GM23338 (cell line): ENCODE results near the gene CLDN1. TPM values are rescaled to one million over a fixed set of nuclear protein-coding genes. Genes with fewer than 3 reads are reported as not detected.
A peak's percentile ranks its signal among the peaks of the same experiment; 100 is the strongest.

Experiments used
- ATAC-seq: fragments of 200-7000 bp; cut with Tn5 transposase; 3 replicates; pipeline ENCODE4 v1.9.1; 2020
- DNase-seq: peaks from one replicate; pipeline ENCODE4 v3.0.0-alpha.2; 2015; ENCODE audit warnings: low spot score
- H2AFZ ChIP-seq: fragments of 200-600 bp; sonication (generic); 2 replicates; pipeline ENCODE4 v1.8.0; 2016; ENCODE audit warnings: antibody characterized with exemption, mild to moderate bottlenecking, moderate library complexity
- H3F3A ChIP-seq: fragments of 200-600 bp; sonication (generic); replicated peaks from 2 replicates; pipeline ENCODE4 v1.8.0; 2017; ENCODE audit warnings: antibody characterized with exemption, mixed run types, low read depth
- H3K27ac ChIP-seq: fragments of 200-600 bp; sonication (generic); 2 replicates; pipeline ENCODE4 v1.6.1; 2016; ENCODE audit warnings: low read depth
- H3K27me3 ChIP-seq: fragments of 200-600 bp; sonication (generic); 2 replicates; pipeline ENCODE4 v1.8.0; 2016; ENCODE audit warnings: mild to moderate bottlenecking, mixed run types, moderate library complexity; ENCODE audit not compliant: insufficient read depth
- H3K36me3 ChIP-seq: fragments of 200-600 bp; sonication (generic); 2 replicates; pipeline ENCODE4 v1.8.0; 2016; ENCODE audit warnings: mild to moderate bottlenecking; ENCODE audit not compliant: insufficient read depth
- H3K4me1 ChIP-seq: fragments of 200-600 bp; sonication (generic); 2 replicates; pipeline ENCODE4 v1.8.0; 2016; ENCODE audit warnings: mild to moderate bottlenecking, moderate library complexity; ENCODE audit not compliant: insufficient read depth
- H3K4me2 ChIP-seq: fragments of 200-600 bp; sonication (generic); 2 replicates; pipeline ENCODE4 v1.7.1; 2017; ENCODE audit warnings: mixed run types
- H3K4me3 ChIP-seq: fragments of 200-600 bp; sonication (generic); 2 replicates; pipeline ENCODE4 v1.6.1; 2016; ENCODE audit warnings: mixed run types
- H3K79me2 ChIP-seq: fragments of 200-600 bp; sonication (generic); replicated peaks from 2 replicates; pipeline ENCODE4 v1.8.0; 2017; ENCODE audit warnings: mild to moderate bottlenecking; ENCODE audit not compliant: insufficient read depth
- H3K9me2 ChIP-seq: fragments of 200-600 bp; sonication (generic); 2 replicates; pipeline ENCODE4 v1.8.0; 2017; ENCODE audit not compliant: insufficient read depth
- H4K20me1 ChIP-seq: fragments of 200-600 bp; sonication (generic); replicated peaks from 2 replicates; pipeline ENCODE4 v1.8.0; 2017; ENCODE audit warnings: mild to moderate bottlenecking; ENCODE audit not compliant: insufficient read depth
- H3K27ac Mint-ChIP-seq: 2 replicates; pipeline ENCODE4 v1.8.0; 2020; ENCODE audit warnings: inconsistent platforms, mild to moderate bottlenecking, moderate library complexity, mixed read lengths
- H3K27me3 Mint-ChIP-seq: 3 replicates; pipeline ENCODE4 v1.8.0; 2022; ENCODE audit warnings: low read depth, mild to moderate bottlenecking, moderate library complexity, mixed read lengths, inconsistent platforms; ENCODE audit not compliant: insufficient read depth, poor library complexity
- H3K36me3 Mint-ChIP-seq: 3 replicates; pipeline ENCODE4 v1.8.0; 2021; ENCODE audit warnings: low read depth, mild to moderate bottlenecking, inconsistent platforms, moderate library complexity, mixed read lengths
- H3K4me1 Mint-ChIP-seq: 3 replicates; pipeline ENCODE4 v1.8.0; 2020; ENCODE audit warnings: mild to moderate bottlenecking, inconsistent platforms, mixed read lengths
- H3K4me3 Mint-ChIP-seq: 3 replicates; pipeline ENCODE4 v1.8.0; 2021; ENCODE audit warnings: moderate library complexity, mild to moderate bottlenecking, inconsistent platforms, mixed read lengths
- H3K9me3 Mint-ChIP-seq: 3 replicates; pipeline ENCODE4 v1.8.0; 2020; ENCODE audit warnings: moderate library complexity, mild to moderate bottlenecking, inconsistent platforms, mixed read lengths
- CREB1 ChIP-seq: fragments of 250-450 bp; sonication (Bioruptor Pico); IDR thresholded peaks from 2 replicates; pipeline ENCODE4 v1.5.0; 2020; ENCODE audit warnings: low read depth, mild to moderate bottlenecking, moderate library complexity
- EZH2phosphoT487 ChIP-seq: fragments of 200-600 bp; sonication (generic); IDR thresholded peaks from one replicate; pipeline ENCODE4 v1.8.1; 2018; ENCODE audit warnings: antibody characterized with exemption; ENCODE audit not compliant: unreplicated experiment
- JUNB ChIP-seq: IDR thresholded peaks from one replicate; pipeline ENCODE4 v1.6.1; 2016; ENCODE audit warnings: antibody characterized with exemption; ENCODE audit not compliant: unreplicated experiment
- NANOG ChIP-seq: IDR thresholded peaks from 2 replicates; pipeline ENCODE4 v1.6.1; 2016; ENCODE audit warnings: antibody characterized with exemption, borderline replicate concordance
- STAT1 ChIP-seq: IDR thresholded peaks from one replicate; pipeline ENCODE4 v1.6.1; 2016; ENCODE audit warnings: antibody characterized with exemption; ENCODE audit not compliant: unreplicated experiment
- ZNF114 ChIP-seq: fragments of 250-450 bp; sonication (Bioruptor Pico); IDR thresholded peaks from 2 replicates; pipeline ENCODE4 v1.5.0; 2020; ENCODE audit warnings: mild to moderate bottlenecking, moderate library complexity
- ZNF331 ChIP-seq: fragments of 250-450 bp; sonication (Bioruptor Pico); IDR thresholded peaks from 2 replicates; pipeline ENCODE4 v1.5.0; 2020; ENCODE audit warnings: low read depth, mild to moderate bottlenecking, moderate library complexity
- polyA plus RNA-seq: library from polyadenylated mRNA; unstranded; fragments of >200 nt; fragmentation: Nextera tagmentation; extraction: Ambion mirVana; gene quantifications from 2 replicates; pipeline ENCODE4 v1.2.1, GENCODE V29; 2016
- total RNA-seq: library from RNA; depleted of rRNA; stranded (reverse); fragments of >200 nt; shearing (Covaris generic); gene quantifications from 2 replicates; pipeline ENCODE4 v1.2.3, GENCODE V29; 2014
- TF ChIP-seq, protein P1 (sequence below): IDR thresholded peaks from one replicate; pipeline ENCODE4 v1.6.1; 2018; ENCODE audit warnings: antibody characterized with exemption; ENCODE audit not compliant: unreplicated experiment
- TF ChIP-seq, protein P2 (sequence below): IDR thresholded peaks from 2 replicates; pipeline ENCODE4 v1.6.1; 2016; ENCODE audit warnings: antibody characterized with exemption
- TF ChIP-seq, protein P3 (sequence below), 2 experiments: fragments of 200-600 bp in 1 of 2; sonication (generic) in 1 of 2; conservative IDR thresholded peaks; 2 replicates each; pipeline versions ENCODE4 v1.5.1 to v1.6.1; 2016 to 2017; ENCODE audit warnings: antibody characterized with exemption in 2 of 2, low read depth in 2 of 2, mild to moderate bottlenecking in 2 of 2, moderate library complexity in 1 of 2

CLDN1 gene
- total and polyA plus RNA-seq, 2 experiments from 2014 or later, result 2.5 to 4.6 TPM

DNA sequence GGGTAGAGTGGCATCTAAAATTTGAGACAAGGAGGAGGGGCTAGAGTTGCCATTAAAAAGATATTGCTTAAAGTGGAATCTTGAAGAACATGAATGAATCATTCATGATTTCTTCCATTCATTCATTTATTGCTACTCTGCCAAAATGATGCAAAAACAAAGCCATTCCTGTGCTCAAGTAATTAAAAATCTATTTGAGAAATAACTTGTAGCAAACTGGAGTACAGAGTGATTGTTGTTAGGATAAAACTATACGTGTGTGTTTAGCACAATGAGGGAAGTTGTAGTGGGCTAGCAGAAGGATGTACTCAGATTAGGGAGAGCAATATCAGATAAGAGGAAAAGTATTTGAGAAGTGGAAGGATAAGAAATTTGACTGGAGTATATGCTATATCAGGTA, 11.7 kb upstream of the CLDN1 start (continued):
- no peak for TF ChIP-seq NANOG

DNA sequence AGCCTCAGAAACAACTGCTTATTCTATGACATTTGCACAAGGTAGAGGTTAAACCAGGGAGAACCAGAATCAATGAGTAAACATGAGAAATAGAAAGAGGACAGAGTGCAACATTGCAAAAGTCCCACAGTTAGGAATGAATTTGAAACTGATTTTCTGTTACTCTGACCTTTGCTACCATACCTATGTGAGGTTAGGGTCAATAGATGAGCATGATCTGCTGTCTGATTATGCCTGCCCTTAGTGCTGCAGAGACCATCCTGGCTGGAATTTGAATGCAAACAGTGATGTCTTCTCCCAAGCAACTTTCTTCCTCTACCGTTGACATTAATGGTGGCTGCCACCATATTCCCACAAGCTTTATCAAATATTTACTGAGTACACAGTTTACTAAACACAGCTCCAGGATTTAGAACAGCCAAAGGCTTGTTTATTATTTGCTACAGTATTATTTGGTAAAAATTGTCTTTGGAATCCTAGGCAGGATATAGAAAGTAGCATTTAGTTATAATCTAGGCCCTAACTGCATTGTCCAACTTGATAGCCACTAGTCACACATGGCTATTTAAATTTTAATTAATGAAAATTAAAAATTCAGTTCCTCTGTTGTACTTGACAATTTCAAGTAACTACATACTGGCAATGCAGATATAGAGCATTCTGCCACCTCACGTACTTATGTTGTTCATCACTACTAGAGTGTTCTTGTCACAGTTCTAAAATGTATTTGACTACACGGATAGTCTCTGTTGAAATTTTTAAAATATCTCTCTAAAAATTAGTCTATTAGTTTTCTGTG, 8.9 kb upstream of the CLDN1 start:
- DNase-seq (no peak), ATAC-seq (no peak)
- no peaks in the 10 kb centered on the region for H3K79me2 ChIP-seq
- H3K9me2 ChIP-seq, result no peaks in the 10 kb centered on the region
- no peaks in the 10 kb centered on the region for H3F3A ChIP-seq
- H3K27me3 ChIP-seq, result no peaks in the 10 kb centered on the region
- peaks cover 5% of the 10 kb centered on the region for H3K4me1 ChIP-seq
- no peak overlapping the region for H3K4me2 ChIP-seq
- H3K27ac ChIP-seq, result no peak overlapping the region
- peaks cover 3% of the 10 kb centered on the region; the same call in 2 of the 3 replicates for H3K4me1 Mint-ChIP-seq
- H4K20me1 ChIP-seq, result no peaks in the 10 kb centered on the region
- no peaks in the 10 kb centered on the region for H3K36me3 Mint-ChIP-seq
- H2AFZ ChIP-seq, result peak overlapping the region; percentile 64; the same call in 1 of the 2 replicates
- H3K9me3 Mint-ChIP-seq, result no peaks in the 10 kb centered on the region
- TF ChIP-seq CREB1 (CRISPR knock-in tag) (no peak), STAT1 (no peak), ZNF331 (CRISPR knock-in tag) (no peak), JUNB (no peak), EZH2phosphoT487 (no peak), ZNF114 (CRISPR knock-in tag) (no peak)
- TF ChIP-seq, protein P1, sequence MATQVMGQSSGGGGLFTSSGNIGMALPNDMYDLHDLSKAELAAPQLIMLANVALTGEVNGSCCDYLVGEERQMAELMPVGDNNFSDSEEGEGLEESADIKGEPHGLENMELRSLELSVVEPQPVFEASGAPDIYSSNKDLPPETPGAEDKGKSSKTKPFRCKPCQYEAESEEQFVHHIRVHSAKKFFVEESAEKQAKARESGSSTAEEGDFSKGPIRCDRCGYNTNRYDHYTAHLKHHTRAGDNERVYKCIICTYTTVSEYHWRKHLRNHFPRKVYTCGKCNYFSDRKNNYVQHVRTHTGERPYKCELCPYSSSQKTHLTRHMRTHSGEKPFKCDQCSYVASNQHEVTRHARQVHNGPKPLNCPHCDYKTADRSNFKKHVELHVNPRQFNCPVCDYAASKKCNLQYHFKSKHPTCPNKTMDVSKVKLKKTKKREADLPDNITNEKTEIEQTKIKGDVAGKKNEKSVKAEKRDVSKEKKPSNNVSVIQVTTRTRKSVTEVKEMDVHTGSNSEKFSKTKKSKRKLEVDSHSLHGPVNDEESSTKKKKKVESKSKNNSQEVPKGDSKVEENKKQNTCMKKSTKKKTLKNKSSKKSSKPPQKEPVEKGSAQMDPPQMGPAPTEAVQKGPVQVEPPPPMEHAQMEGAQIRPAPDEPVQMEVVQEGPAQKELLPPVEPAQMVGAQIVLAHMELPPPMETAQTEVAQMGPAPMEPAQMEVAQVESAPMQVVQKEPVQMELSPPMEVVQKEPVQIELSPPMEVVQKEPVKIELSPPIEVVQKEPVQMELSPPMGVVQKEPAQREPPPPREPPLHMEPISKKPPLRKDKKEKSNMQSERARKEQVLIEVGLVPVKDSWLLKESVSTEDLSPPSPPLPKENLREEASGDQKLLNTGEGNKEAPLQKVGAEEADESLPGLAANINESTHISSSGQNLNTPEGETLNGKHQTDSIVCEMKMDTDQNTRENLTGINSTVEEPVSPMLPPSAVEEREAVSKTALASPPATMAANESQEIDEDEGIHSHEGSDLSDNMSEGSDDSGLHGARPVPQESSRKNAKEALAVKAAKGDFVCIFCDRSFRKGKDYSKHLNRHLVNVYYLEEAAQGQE, result no peak
- TF ChIP-seq, protein P2, sequence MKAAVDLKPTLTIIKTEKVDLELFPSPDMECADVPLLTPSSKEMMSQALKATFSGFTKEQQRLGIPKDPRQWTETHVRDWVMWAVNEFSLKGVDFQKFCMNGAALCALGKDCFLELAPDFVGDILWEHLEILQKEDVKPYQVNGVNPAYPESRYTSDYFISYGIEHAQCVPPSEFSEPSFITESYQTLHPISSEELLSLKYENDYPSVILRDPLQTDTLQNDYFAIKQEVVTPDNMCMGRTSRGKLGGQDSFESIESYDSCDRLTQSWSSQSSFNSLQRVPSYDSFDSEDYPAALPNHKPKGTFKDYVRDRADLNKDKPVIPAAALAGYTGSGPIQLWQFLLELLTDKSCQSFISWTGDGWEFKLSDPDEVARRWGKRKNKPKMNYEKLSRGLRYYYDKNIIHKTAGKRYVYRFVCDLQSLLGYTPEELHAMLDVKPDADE, result no peak
- TF ChIP-seq, protein P3, sequence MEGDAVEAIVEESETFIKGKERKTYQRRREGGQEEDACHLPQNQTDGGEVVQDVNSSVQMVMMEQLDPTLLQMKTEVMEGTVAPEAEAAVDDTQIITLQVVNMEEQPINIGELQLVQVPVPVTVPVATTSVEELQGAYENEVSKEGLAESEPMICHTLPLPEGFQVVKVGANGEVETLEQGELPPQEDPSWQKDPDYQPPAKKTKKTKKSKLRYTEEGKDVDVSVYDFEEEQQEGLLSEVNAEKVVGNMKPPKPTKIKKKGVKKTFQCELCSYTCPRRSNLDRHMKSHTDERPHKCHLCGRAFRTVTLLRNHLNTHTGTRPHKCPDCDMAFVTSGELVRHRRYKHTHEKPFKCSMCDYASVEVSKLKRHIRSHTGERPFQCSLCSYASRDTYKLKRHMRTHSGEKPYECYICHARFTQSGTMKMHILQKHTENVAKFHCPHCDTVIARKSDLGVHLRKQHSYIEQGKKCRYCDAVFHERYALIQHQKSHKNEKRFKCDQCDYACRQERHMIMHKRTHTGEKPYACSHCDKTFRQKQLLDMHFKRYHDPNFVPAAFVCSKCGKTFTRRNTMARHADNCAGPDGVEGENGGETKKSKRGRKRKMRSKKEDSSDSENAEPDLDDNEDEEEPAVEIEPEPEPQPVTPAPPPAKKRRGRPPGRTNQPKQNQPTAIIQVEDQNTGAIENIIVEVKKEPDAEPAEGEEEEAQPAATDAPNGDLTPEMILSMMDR (conservative IDR thresholded peaks at IDR 0.05; ENCODE audit: low read depth in 2 of 2), result no peak
- H3K36me3 ChIP-seq, result no peaks in the 10 kb centered on the region
- no peak overlapping the region for H3K27ac Mint-ChIP-seq
- no peak overlapping the region for H3K4me3 Mint-ChIP-seq
- peaks cover 1% of the 10 kb centered on the region for H3K27me3 Mint-ChIP-seq
- H3K4me3 ChIP-seq, result no peak overlapping the region
